SU-DHL-6 (cell line): ENCODE measurements around the gene IFRD2.

Source experiments
- EZH2phosphoT487 ChIP-seq: fragments of 200-600 bp; sonication (generic), shearing (Covaris generic); conservative IDR thresholded peaks from 2 replicates; pipeline ENCODE4 v1.6.1; 2018; ENCODE audit warnings: mild to moderate bottlenecking, antibody characterized with exemption, low read length, moderate library complexity, mixed read lengths
- TF ChIP-seq, protein P1 (sequence below): fragments of 200-600 bp; sonication (generic); IDR thresholded peaks from one replicate; pipeline ENCODE4 v1.5.1; 2017; ENCODE audit warnings: antibody characterized with exemption, mild to moderate bottlenecking, low read length, moderate library complexity; ENCODE audit not compliant: insufficient read depth, poor library complexity, severe bottlenecking

DNA sequence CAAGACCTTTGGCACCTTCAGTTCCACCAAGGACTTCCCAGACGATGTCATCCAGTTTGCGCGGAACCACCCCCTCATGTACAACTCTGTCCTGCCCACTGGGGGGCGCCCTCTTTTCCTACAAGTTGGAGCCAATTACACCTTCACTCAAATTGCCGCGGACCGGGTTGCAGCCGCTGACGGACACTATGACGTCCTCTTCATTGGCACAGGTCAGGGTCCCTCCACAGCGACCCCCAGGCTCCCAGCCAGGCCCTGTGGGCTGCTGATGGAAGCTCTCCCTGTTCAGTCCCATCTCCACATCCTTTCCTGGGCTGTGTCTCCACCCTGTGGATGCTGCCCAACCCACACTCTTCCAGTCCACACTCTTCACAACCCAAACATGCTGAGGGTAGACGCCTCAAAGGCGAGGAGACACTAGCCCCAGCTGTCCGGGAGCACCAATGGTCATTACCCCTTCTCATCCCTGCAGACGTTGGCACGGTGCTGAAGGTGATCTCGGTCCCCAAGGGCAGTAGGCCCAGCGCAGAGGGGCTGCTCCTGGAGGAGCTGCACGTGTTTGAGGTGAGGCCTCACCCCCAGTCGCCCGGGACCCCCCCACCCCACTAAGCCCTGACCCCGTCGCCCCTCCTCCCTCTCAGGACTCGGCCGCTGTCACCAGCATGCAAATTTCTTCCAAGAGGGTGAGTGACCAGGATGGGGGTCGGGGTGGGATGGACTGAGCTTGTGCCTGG is 17.7 kb downstream of the IFRD2 start:
- TF ChIP-seq, protein P1, sequence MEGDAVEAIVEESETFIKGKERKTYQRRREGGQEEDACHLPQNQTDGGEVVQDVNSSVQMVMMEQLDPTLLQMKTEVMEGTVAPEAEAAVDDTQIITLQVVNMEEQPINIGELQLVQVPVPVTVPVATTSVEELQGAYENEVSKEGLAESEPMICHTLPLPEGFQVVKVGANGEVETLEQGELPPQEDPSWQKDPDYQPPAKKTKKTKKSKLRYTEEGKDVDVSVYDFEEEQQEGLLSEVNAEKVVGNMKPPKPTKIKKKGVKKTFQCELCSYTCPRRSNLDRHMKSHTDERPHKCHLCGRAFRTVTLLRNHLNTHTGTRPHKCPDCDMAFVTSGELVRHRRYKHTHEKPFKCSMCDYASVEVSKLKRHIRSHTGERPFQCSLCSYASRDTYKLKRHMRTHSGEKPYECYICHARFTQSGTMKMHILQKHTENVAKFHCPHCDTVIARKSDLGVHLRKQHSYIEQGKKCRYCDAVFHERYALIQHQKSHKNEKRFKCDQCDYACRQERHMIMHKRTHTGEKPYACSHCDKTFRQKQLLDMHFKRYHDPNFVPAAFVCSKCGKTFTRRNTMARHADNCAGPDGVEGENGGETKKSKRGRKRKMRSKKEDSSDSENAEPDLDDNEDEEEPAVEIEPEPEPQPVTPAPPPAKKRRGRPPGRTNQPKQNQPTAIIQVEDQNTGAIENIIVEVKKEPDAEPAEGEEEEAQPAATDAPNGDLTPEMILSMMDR = peak; percentile 88
- no peak for TF ChIP-seq EZH2phosphoT487
